ENCODE data around the gene MED31. TPM values are rescaled to one million over a fixed set of nuclear protein-coding genes. Genes with fewer than 3 reads are reported as not detected.
A peak's percentile ranks its signal among the peaks of the same experiment; 100 is the strongest.
"Not testable (repeated sequence)": the region's sequence is repeated elsewhere in the genome, so short reads cannot be mapped to it uniquely, and the experiment has no call there.

Gene MED31
- total RNA-seq, 1 experiment from 2014 or later: 13.4 TPM

DNA sequence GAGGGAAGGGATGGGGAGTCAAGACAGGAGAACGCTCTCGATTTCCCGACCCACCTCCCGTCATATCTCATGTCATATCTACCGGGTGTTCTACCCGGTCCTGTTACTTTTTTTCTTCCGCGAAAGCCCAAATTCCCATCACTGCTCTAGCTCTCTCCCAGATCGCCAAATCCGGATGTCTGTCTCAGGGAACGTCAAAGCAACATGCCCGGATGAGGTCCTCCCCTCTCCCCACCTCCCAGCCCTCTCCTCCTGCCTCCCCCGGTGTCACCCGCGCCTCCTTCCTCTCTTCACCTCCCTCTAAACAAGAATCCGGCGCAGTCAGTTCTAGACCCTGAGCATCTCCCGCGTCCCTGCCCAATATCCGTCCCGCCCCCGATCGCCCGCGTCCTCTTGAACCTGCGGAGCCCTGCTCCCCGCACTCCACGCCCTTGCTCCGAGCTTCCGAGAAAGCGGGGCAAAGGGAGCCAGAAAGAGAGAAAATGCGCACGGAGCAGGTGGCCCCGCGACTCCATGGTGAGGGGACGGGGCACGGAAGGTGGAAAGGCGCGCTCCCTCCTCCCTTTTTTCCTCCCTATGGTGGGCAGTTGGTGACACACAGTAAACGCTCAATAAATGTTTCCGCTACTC is 4.4 kb upstream of the MED31 start:
- DNase-seq (ENCODE audit: low read depth): not testable (repeated sequence)

DNA sequence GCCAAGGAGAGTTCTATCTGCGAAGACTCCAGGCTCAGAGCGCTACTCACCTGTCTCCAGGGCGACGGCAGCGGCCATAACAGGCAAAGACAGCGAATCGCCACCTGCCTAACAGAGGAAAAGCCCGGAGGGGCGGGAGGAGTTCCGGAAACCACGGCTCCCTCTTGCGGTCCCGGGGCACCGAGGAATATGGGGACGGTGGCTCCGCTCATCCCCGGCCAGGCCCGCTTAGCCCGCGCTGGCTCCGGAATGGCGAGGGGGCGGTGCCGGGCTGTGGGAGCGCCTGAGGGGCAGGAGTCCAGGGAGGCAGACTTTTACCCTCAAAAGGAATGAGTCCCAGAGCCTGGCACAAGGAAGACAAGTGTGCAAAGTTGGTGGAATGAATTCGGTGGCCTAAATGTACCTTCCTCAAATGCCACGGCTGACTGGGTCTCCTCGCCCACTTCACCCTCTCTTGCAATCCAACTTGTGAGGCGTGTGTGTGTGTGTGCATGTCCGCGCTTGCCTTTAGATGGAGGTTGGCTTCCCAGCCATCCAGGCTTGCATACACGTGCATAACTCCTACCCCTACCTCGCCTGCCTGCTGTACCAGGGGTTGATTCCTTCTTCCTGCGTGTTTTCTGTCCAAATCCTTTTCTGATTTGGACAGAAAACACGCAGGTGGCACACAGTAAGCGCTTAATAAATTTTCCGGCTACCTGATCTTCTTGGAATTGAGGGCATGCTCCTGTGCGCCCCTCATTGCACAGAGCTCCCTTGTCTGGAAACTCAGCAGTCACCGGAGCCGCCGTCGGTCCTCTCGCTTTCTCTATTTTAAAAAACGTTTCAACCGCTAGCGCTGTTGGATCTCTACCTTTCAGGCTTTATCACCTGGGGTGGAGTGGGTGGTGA is 3.7 kb upstream of the MED31 start:
- DNase-seq (ENCODE audit: low read depth): no peak

DNA sequence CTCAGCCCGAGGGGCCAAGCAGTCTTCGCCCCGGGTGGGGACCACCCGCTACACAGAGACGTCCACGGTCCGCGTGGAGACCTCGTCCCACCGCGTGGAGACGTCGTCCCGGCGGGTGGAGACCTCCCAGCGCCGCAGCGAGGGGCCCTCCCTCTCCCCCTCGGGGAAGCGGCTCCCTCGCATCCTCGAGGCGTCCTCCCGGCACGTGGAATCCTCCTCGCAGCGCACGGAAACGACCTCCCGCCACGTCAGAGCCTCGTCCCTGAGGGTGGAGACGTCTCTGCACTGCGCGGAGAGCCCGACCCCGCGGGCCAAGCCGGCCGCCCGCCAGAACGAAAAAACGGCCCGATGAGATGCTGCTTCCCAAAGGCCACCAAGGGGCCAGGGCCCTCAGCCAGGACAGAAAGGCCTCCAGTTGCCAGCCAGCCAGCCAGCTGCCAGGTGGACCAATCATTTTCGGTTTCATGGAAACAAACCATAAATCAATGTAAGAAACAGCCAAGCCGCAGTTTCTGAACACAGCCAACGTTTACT is 581 bp upstream of the MED31 start:
- DNase-seq (ENCODE audit: low read depth): peak; percentile 74

- DNase-seq (ENCODE audit: low read depth): peak; percentile 34
Observed at GRCh38 chr17:6648181-6648580, 3.2 kb downstream of the MED31 start.

DNA sequence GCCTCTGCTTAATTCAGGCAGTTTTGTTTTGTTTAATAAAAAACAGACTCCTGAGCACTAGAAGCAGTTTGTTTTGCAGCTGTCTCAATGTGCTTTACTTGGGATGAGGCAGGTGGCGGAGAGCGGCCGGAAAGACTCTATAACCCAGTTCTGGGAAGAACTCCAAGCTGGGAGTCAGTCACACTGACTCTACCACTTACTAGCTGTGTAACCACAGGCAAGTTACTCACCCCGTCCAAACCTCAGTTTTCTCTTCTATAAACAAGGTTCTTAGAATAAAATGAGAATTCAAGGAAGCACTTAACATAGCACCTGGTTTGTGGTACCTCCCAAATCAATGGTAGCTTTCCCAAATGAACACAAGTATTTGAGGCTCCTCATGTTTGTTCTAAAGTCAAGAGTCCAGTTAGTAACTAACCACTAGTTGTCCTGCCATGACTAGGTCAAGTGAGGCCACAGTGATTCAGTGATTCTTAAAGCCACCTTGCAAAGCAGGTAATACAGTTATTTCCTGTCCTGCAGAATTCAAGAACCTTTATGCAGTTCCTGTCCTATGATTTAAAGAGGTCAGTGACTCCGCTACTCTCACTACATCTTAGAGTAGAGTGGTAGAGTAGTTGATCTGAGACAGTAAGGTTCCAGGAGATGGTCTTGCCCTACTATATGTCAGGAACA is 7.8 kb downstream of the MED31 start:
- DNase-seq (ENCODE audit: low read depth): peak; percentile 95

DNA sequence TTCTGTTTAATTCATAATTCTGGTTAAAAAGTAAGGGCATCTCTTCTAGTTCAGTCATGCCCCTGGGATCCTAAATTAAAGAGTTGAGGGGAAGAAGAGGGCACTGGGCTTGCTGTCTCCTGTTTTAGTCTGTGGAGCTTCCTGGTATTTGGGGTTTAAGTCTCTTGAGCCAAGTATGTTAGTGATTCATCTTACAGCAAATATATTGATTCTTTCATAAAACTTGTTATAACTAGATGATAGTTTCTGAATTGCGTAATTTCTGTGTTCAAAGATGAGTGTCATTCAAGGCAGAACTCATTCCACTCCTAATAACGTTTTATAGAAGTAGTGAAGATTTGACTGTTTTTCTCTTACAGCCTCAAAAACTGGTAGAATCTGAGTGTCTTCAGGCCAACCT is 8.8 kb downstream of the MED31 start:
- peak; percentile 11 for DNase-seq (ENCODE audit: low read depth)

- DNase-seq (ENCODE audit: low read depth): peak; percentile 40
Observed at GRCh38 chr17:6641247-6641863, 10.1 kb downstream of the MED31 start.

DNA sequence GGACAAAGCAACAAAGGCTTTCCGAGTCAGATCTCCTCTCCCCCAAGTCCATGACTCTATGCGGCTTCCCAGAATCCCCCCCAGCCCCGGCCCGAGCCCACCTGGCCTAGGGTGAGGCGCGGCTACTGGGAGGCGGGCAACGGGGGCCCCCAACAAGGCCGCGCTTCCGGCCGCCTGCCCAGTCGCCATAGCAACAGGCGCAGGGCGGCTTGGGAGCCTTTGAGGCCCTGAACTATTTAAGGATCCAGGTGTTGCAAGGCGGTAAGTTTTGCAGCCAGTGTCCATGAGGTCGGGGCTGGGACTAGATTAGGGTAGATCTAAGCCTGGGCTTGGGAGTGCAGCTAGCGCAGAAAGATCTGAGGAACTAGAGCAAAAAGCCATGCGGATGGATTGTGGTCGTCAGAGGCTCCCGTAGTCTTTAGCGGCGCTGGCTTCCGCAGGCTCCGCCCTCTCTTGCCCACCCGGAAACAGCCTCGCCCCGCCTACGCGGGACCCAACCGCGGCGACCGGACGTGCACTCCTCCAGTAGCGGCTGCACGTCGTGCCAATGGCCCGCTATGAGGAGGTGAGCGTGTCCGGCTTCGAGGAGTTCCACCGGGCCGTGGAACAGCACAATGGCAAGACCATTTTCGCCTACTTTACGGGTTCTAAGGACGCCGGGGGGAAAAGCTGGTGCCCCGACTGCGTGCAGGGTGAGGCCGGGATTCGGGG is 10.7 kb downstream of the MED31 start, which contains the start of the genes KIAA0753 and TXNDC17:
Gene KIAA0753, minus strand, starts transcription at position 176 of the 711 bp plus-strand sequence. CDS start 5,608 bp downstream, outside the sequence.
Gene TXNDC17, plus strand, starts transcription at position 525 of the 711 bp plus-strand sequence. Its CDS starts 23 bp downstream, at position 548.
- DNase-seq (ENCODE audit: low read depth): peak; percentile 87

DNA sequence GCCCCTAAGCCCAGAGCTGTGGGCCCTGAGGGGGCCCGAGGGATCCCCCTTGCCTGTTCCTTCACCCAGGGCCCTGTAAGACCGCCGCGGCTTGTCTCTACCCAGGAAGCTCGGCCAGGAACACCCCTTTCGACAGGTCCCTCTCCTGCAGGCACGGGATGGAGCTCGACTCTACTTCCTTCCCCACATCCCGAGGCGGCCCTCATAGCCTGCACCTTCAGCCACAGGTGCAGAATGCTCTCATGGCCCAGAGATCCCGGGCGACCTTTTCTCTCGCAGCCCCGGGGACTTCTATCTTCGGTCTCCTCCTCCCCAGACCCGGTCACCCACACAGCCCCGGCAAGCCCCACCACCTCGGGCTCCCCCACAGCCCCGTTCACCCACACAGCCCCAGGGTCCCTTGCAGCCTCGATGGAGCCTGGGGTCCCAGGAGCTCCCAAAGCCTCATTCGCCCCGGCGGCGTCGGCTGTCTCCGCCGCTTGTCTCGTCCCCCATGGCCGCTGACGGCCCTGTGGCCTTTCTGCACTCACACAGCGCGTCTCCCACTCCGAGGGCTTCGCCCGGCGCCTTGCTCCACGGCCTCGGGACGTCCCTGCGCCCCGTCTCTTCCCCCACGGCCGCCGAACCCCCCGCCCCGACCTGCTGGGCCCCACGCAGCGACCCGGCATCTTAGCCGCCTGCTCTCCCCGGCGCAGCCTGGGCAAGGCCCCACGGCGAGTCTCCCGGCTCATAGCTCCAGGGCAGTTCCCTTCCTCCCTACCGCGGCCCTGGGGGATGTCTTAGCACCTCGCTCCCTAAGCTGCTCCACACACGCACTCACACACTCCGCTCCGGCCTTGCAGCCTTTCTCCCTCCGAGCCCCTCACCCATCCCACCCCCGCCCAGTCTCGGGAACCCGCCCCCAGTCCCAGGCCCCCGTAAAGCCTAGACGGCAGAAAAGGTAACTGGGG is 11.5 kb downstream of the MED31 start:
- peak; percentile 48 for DNase-seq (ENCODE audit: low read depth)

GRCh38 chr17:6639014-6639585 is 12.3 kb downstream of the MED31 start:
- no peak for DNase-seq (ENCODE audit: low read depth)

DNA sequence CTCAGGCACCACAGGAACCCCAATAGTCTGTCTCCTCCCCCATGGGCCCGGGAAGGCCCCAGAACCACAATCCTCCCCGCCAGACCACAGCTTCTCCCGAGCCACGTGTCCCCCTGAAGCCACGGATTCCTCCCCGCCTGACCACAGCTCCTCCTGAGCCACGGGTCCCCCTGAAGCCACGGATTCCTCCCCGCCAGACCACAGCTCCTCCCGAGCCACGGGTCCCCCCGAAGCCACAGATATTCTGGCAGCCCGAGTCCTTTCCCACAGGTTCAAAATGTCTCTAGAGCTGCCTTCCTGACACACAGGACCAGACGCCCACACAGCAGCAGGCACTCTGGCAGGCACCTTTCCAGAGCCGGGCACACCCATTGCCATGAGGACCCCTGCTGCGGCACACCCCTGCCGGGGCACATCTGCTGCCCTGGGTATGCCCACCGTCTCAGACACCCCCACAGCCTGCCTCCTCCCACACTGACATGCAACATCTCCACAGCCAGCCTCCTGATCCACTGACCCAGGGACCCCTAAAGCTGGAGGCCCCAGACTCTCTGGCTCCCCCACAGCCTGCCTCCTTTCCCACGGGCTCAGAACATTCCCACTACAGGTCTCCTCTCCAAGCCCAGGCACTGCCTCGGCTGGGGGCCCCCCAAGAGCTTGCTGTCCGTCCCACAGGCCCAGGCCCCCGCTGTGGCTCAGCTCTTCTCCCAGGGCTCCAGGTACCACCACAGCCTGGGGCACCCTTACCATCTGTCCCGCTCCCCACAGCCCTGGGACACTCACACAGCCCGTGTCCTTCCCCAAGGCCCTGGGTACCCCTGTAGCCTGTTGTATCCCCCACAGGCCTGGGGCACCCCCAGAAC is 13.1 kb downstream of the MED31 start:
- no peak for DNase-seq (ENCODE audit: low read depth)

GRCh38 chr17:6637458-6637840 is 14.0 kb downstream of the MED31 start:
- no peak for DNase-seq (ENCODE audit: low read depth)

DNA sequence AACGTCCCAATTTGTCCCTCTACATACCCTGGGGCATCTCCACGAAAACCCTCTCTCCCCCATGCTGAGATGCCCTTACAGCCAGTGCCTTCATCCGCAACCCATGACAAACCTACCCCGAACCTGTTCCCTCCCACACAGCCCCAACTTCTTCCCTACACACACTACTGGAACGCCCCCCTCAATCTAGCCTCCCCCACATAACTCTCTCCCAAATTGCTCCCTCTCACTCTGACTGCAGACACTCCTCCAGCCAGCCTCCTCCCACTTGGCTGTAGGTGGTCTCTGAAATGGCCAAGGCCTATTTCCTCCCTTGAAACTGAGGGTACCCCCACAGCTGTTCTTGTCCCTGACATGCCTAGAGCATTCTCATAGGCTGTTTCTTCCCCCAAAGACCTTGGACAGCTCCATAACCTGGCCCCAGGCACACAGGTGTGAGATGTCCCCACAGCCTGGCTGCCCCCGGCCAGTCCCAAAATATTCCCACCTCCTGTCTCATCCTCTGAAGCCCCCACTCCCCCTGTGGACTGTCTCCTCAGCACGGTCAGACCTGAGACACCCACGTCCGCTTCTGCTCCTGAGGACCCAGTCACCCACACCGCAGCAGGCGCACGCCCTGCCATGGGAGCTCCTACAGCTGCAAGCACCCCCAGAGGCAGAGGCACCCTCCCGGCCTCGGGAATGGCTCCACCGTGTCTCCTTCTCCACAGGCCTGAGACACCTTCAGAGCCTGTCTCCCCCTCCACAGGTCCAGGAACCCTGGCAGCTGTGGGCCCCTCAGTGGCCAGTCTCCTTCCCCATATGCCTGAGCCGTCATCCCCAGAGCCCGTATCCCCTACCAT is 14.6 kb downstream of the MED31 start:
- no peak for DNase-seq (ENCODE audit: low read depth)

- DNase-seq (ENCODE audit: low read depth): no peak
Observed at GRCh38 chr17:6636105-6636504, 15.3 kb downstream of the MED31 start.

DNA sequence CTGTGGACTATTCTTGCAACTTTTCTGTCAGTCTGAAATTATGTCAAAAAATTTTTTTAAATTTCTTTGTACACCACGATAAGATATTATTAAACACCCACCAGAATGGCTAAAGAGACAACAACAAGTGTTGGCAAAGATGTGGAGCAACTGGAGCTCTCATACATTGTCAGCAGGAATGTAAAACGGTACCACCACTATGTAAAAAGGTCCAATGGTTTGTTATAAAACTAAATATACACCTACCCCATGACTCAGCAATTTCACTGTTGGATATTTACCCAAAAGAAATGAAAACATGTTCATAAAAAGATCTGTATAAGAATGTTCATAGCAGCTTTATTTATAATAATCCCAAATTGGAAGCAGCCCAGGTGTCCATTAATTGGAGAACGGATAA is 18.1 kb downstream of the MED31 start:
- no peak for DNase-seq (ENCODE audit: low read depth)

DNA sequence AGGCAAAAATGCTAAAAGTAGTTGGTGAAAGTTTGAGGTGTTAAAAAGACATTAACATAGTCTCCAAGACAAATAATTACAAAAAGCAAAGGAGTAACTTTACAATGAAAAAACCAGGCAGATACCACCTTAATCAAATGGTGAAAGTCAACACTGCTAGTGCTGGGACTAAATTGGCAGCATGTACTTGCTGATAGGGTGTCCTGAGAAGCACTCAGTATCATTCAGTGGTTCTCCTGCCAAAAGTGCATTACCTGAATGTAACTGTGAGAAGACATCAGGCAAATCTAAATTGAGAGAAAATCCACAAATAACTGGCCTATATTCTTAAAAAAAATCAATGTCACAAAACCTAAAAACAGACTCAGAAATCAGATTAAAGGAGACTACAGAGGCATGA is 18.9 kb downstream of the MED31 start:
- no peak for DNase-seq (ENCODE audit: low read depth)

- DNase-seq (ENCODE audit: low read depth): no peak
Observed at GRCh38 chr17:6630390-6630789, 21.0 kb downstream of the MED31 start.

DNA sequence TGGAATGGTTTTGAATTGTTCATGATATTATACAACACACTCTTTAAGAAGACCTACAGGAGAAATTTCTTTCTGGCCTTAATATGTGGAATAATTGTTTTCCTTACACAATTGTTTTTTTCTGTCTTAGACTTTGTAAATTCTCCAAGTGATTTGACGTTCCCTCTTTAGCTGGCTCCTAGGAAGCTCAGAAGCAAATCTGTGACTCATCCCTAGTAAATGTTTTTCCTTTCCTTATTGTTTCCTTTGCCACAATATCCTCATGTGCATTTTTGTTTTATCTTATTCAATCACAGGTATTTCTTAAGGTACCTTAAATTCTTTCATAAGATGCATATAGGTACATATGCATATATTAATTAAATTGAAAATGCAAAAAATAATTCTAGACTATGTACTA is 24.4 kb downstream of the MED31 start:
- DNase-seq (ENCODE audit: low read depth): peak; percentile 34
